NCI-H128 (cell line): Measurements from ENCODE around the gene JPT2.
"Not testable (repeated sequence)": the region's sequence is repeated elsewhere in the genome, so short reads cannot be mapped to it uniquely, and the experiment has no call there.

Source experiments
- DNase-seq: peaks from one replicate; lab custom pipeline; 2025; ENCODE audit not compliant: unreplicated experiment; lab: John Stamatoyannopoulos, UW

Gene JPT2

GRCh38 chr16:1673424-1674151 lies 4.5 kb upstream of the JPT2 start:
- no peak for DNase-seq

- no peak for DNase-seq
These were observed 3.8 kb upstream of the JPT2 start for GRCh38 chr16:1674306-1674705.

- DNase-seq, result no peak
These were observed 3.1 kb upstream of the JPT2 start for GRCh38 chr16:1674751-1675664.

GRCh38 chr16:1676661-1677060 lies 1.4 kb upstream of the JPT2 start:
- DNase-seq, result no peak

- no peak for DNase-seq
These were observed 740 bp upstream of the JPT2 start for GRCh38 chr16:1677339-1677738.

GRCh38 chr16:1678500-1679098 lies 520 bp downstream of the JPT2 start:
- DNase-seq, result no peak

- no peak for DNase-seq
These were observed 2.3 kb downstream of the JPT2 start for GRCh38 chr16:1680361-1680760.

- DNase-seq, result no peak
These were observed 3.0 kb downstream of the JPT2 start for GRCh38 chr16:1681032-1681431.

- no peak for DNase-seq
These were observed 9.6 kb downstream of the JPT2 start for GRCh38 chr16:1687427-1688316.

GRCh38 chr16:1688807-1689560 lies 10.9 kb downstream of the JPT2 start:
- DNase-seq, result no peak

GRCh38 chr16:1689853-1690252 lies 11.8 kb downstream of the JPT2 start:
- DNase-seq, result no peak

- DNase-seq, result no peak
These were observed 12.7 kb downstream of the JPT2 start for GRCh38 chr16:1690810-1691209.

- no peak for DNase-seq
These were observed 13.2 kb downstream of the JPT2 start for GRCh38 chr16:1691276-1691675.

GRCh38 chr16:1691956-1692355 lies 13.9 kb downstream of the JPT2 start:
- no peak for DNase-seq

- no peak for DNase-seq
These were observed 18.8 kb downstream of the JPT2 start for GRCh38 chr16:1696863-1697262.

- no peak for DNase-seq
These were observed 20.6 kb downstream of the JPT2 start for GRCh38 chr16:1698680-1699079.

- DNase-seq, result no peak
These were observed 22.2 kb downstream of the JPT2 start for GRCh38 chr16:1700246-1700645.

- DNase-seq, result no peak
These were observed 23.3 kb downstream of the JPT2 start for GRCh38 chr16:1701216-1701878.

- not testable (repeated sequence) for DNase-seq
These were observed 27.2 kb downstream of the JPT2 start for GRCh38 chr16:1705324-1705687.
